Measurements from ENCODE around the gene ALOX12. TPM values are rescaled to one million over a fixed set of nuclear protein-coding genes. Genes with fewer than 3 reads are reported as not detected.
"Not testable (repeated sequence)": the region's sequence is repeated elsewhere in the genome, so short reads cannot be mapped to it uniquely, and the experiment has no call there.

ALOX12 gene
- polyA plus RNA-seq, 3 donors, result 0.13 TPM; not detected in 2

- WGBS, 3 donors, result 83 to 86% (median 85%) methylated on average over 19 of the region's 19 CpGs
- H3K27ac ChIP-seq (ENCODE audit: low read depth, low read length), result no peak overlapping the region
Observed at GRCh38 chr17:7038025-7038862, 42.4 kb downstream of the ALOX12 start.

- 90 to 97% (median 94%) methylated on average over 5 of the region's 5 CpGs for WGBS, 3 donors
Observed at GRCh38 chr17:7039832-7040231, 44.0 kb downstream of the ALOX12 start.

GRCh38 chr17:7041607-7042500 is 46.0 kb downstream of the ALOX12 start:
- WGBS, 3 donors, result 42 to 53% (median 45%) methylated on average over 43 of the region's 43 CpGs
- no peak overlapping the region for H3K27ac ChIP-seq (ENCODE audit: low read depth, low read length)

More at GRCh38 chr17:7039832-7040231, 44.0 kb downstream of the ALOX12 start:
- H3K27ac ChIP-seq (ENCODE audit: low read depth, low read length), result no peak overlapping the region

GRCh38 chr17:7042501-7043181 is 46.8 kb downstream of the ALOX12 start:
- WGBS, 3 donors, result 10 to 23% (median 12%) methylated on average over 46 to 53 of the region's 53 CpGs
- H3K27ac ChIP-seq (ENCODE audit: low read depth, low read length), result no peak overlapping the region

GRCh38 chr17:7043182-7043496 is 47.3 kb downstream of the ALOX12 start:
- 1 to 13% (median 2%) methylated on average over 21 of the region's 21 CpGs for WGBS, 3 donors
- H3K27ac ChIP-seq (ENCODE audit: low read depth, low read length), result no peak overlapping the region

- WGBS, 3 donors, result 3 to 11% (median 4%) methylated on average over 44 to 58 of the region's 58 CpGs
- no peak within 1 kb of the TSS for H3K27ac ChIP-seq (ENCODE audit: low read depth, low read length)
Observed at GRCh38 chr17:7043497-7044198, 47.8 kb downstream of the ALOX12 start, which contains the start of gene SLC16A11. SLC16A11 (minus strand) TSS chr17:7044092; CDS start chr17:7043513, 579 bp downstream.

- WGBS, 3 donors, result 10 to 28% (median 23%) methylated on average over 4 to 5 of the region's 5 CpGs
- H3K27ac ChIP-seq (ENCODE audit: low read depth, low read length), result no peak overlapping the region
Observed at GRCh38 chr17:7045492-7046126, 49.8 kb downstream of the ALOX12 start.

GRCh38 chr17:7046127-7046724 is 50.4 kb downstream of the ALOX12 start:
- 12 to 17% (median 17%) methylated on average over 15 of the region's 15 CpGs for WGBS, 3 donors
- no peak overlapping the region for H3K27ac ChIP-seq (ENCODE audit: low read depth, low read length)

GRCh38 chr17:7046725-7047397 is 51.0 kb downstream of the ALOX12 start:
- 20 to 24% (median 24%) methylated on average over 26 of the region's 26 CpGs for WGBS, 3 donors
- H3K27ac ChIP-seq (ENCODE audit: low read depth, low read length), result not testable (repeated sequence)

- 84 to 85% (median 84%) methylated on average over 6 of the region's 6 CpGs for WGBS, 3 donors
Observed at GRCh38 chr17:7047566-7047965, 51.7 kb downstream of the ALOX12 start.

GRCh38 chr17:7048968-7049367 is 53.1 kb downstream of the ALOX12 start:
- WGBS, 3 donors, result 61 to 82% (median 75%) methylated on average over 6 of the region's 6 CpGs
- H3K27ac ChIP-seq (ENCODE audit: low read depth, low read length), result no peak overlapping the region

More at GRCh38 chr17:7047566-7047965, 51.7 kb downstream of the ALOX12 start:
- no peak overlapping the region for H3K27ac ChIP-seq (ENCODE audit: low read depth, low read length)

- WGBS, 3 donors, result 83 to 86% (median 85%) methylated on average over 8 to 9 of the region's 9 CpGs
- not testable (repeated sequence) for H3K27ac ChIP-seq (ENCODE audit: low read depth, low read length)
Observed at GRCh38 chr17:7050583-7050982, 54.7 kb downstream of the ALOX12 start.

- WGBS, 3 donors, result 90 to 92% (median 90%) methylated on average over 4 of the region's 4 CpGs
- H3K27ac ChIP-seq (ENCODE audit: low read depth, low read length), result no peak overlapping the region
Observed at GRCh38 chr17:7056386-7056785, 60.5 kb downstream of the ALOX12 start.

GRCh38 chr17:7058831-7059447 is 63.1 kb downstream of the ALOX12 start:
- 52 to 61% (median 55%) methylated on average over 7 of the region's 7 CpGs for WGBS, 3 donors
- no peak overlapping the region for H3K27ac ChIP-seq (ENCODE audit: low read depth, low read length)
